HK-2 (cell line): ENCODE measurements around the gene MPRIP.
"Not testable (repeated sequence)": the region's sequence is repeated elsewhere in the genome, so short reads cannot be mapped to it uniquely, and the experiment has no call there.

Source experiments
- DNase-seq: peaks from one replicate; pipeline ENCODE4 v3.0.0-alpha.2; 2018; ENCODE audit not compliant: unreplicated experiment

MPRIP gene, protein sequence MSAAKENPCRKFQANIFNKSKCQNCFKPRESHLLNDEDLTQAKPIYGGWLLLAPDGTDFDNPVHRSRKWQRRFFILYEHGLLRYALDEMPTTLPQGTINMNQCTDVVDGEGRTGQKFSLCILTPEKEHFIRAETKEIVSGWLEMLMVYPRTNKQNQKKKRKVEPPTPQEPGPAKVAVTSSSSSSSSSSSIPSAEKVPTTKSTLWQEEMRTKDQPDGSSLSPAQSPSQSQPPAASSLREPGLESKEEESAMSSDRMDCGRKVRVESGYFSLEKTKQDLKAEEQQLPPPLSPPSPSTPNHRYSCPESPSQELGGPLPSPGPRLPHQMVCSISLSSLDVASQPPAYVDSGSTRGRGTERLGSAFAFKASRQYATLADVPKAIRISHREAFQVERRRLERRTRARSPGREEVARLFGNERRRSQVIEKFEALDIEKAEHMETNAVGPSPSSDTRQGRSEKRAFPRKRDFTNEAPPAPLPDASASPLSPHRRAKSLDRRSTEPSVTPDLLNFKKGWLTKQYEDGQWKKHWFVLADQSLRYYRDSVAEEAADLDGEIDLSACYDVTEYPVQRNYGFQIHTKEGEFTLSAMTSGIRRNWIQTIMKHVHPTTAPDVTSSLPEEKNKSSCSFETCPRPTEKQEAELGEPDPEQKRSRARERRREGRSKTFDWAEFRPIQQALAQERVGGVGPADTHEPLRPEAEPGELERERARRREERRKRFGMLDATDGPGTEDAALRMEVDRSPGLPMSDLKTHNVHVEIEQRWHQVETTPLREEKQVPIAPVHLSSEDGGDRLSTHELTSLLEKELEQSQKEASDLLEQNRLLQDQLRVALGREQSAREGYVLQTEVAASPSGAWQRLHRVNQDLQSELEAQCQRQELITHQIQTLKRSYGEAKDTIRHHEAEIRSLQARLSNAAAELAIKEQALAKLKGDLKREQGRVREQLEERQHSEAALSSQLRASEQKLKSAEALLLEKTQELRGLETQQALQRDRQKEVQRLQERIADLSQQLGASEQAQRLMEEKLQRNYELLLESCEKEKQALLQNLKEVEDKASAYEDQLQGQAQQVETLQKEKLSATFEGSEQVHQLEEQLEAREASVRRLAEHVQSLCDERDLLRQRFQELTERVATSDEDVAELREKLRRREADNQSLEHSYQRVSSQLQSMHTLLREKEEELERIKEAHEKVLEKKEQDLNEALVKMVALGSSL (N-terminal part only)

DNA sequence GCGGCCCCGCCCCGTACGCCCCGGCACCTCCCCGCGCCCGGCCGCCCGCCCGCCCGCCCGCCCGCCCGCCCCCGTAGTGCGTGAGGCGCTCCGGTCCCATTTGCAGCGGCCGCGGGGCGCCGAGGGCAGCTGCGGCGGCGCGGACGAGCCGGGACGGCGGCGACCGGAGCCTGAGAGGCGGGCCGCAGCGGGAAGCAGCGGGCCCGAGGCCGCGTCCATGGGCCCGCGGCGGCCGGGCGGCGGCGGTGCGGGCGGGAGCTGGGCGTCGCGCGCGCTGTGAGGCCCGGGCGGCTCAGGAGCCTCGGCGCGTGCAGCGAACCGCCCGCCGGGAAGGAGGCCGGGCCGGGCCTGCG lies at the start of gene MPRIP:
Gene MPRIP, plus strand, starts transcription at position 74 of the 353 bp plus-strand sequence. CDS start 392 bp downstream, outside the sequence.
- DNase-seq = no peak

DNA sequence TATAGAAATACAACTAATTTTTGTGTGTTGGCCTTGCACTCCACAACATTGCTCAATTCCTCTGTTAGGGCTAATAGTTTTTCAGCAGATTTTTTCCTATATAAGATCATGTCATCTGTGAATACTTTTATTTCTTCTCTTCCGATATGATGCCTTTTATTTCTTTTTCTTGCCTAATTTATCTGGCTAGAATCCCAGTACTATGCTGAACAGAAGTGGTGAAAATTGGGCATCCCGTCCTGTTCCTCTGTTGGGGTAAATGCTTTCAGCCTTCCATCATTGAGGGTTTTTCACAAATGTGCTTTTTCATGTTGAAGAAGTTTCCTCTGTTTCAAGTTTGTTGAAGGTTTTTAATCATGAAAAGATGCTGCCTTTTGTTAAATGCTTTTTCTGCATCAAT lies 47.6 kb upstream of the MPRIP start:
- no peak for DNase-seq

DNA sequence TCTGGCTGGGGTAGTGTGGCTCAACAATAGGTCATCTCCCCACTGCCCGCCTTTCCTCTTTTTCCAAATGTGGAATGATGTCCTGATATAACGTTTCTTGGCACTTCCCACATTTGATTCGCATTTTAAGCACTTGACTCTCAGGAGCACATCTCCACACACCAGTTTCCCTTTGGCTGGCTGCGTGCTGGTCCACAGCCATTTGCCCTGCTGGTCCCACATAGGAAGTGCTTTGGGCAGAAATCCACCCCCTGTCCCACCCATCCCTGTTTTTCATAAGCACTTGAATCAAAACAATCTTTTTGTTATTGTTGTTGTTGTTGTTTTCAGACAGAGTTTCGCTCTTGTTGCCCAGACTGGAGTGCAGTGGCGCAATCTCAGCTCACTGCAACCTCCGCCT lies 46.3 kb upstream of the MPRIP start:
- no peak for DNase-seq

DNA sequence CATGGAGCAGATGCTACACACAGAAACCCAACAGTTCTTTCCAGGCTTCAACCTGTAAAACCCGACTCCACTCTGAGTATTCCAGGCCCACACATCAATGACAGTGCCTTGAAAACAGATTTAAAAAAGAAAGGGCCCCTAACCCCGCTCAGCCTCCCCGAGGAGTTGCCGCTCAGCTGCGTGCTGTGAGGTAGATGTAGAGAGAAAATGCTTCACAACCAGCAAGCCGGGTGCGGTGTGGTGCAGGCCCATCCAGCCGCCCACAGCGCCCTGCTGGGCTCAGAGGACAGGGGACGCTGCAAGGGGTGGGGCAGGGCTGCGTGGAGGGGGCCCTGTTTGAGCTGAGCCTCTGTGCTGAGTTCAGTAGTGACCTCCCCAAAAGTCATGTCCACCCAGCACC lies 45.5 kb upstream of the MPRIP start:
- not testable (repeated sequence) for DNase-seq

DNA sequence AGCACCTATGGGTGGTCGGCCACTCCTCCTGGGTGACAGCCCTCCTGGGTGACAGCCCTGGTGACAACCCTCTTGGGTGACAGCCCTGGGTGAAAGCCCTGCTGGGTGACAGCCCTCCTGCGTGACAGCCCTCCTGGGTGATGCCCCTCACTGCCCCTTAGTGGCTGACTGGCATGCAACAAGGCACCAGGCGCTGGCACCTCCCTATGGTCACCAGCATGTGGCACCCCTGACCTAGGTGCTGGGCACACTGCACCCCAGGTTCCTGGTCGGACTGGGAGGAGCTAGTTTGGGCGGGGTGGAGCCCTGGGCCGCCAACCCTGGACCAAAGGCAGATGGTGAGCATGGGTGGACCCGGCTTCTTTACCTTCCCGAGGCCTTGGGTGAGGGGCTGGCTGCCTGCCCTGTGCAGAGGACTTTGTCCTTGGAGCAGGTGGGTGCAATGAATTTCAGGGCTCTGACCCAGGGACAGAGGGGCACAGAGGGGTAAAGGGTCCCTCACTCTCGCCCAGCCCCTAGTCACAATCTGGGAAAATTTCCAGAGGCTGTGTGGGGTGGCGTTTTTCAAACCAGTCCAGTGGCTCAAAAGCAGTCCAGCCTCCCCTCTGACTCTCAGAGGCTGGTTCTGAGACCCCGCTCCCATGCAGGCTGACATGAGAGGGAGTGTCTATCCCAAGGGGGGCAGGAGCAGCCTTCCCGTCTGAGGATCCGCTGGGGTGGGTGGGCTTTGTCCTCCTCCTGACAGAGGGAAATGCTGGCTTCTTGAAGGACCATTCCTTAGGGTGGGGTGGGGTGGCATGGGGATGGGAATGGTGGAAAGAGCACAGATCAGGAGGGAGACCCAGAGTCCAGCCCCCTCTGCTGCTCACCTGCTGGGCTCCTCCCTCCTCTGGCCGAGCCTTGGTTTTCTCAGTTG lies 44.5 kb upstream of the MPRIP start:
- DNase-seq = no peak

DNA sequence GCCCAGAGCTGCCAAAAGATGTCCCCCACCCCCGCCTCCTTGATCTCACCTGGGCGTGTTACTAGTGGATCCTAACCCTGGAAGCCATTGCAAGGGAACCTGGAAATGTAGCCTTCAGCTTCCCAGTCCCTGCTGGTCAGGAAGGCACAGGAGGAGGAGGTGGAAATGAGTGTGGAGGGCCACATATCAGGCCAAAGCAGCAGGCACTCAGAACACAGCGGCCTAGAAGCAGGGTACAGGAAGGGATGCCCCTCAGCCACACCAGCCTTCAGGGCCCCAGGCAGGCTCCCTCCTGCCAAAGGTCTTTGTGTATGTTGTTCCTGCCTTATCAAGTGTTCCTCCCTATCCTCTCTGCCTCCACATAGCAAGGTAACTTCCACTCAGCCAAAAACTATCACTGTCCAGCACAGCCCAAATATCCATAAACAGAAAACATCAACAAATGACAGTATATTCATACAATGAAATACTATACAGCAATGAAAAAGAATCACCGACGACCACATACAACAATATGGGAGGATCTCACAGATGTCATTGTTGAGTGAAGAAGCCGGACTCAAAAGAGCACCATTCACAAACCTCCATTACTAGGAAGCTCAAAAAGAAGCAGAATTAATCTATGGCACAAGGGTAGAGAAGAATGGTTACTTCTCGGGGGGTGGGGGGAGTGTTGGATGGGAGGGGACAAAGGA lies 42.2 kb upstream of the MPRIP start:
- DNase-seq = no peak

DNA sequence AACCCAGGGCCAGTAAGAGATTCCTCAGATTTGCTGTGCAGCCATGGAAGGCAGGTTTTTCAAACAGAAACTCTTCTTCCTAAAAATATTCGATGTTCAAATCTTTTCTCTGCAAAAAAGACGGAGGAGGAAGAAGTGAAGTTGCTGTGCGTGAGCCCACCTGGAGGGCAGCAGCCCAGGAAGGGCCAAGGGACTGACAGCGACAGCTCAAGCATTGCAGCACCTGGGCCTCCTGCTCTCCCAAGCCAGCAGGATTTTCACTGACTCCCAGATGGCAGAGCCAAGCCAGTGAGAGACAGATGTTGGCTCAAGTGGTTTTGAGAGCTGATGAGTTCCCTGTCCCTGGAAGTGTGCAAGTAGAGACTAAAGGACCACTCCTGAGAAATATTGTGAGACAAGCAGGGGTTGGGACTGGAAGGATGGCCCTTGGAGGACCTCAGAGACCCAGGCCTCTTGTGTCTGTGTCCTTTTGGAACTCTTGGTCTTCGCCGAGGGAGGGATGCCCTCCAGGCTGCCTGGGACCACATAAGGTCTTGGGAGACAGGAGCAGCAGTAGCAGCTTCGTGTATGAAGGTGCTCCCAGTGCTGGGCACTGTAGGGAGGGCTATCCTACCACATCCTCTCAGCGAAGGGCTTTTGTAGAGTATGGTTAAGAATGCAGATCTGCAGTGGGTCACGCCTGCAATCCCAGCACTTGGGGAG lies 41.0 kb upstream of the MPRIP start:
- DNase-seq = no peak

DNA sequence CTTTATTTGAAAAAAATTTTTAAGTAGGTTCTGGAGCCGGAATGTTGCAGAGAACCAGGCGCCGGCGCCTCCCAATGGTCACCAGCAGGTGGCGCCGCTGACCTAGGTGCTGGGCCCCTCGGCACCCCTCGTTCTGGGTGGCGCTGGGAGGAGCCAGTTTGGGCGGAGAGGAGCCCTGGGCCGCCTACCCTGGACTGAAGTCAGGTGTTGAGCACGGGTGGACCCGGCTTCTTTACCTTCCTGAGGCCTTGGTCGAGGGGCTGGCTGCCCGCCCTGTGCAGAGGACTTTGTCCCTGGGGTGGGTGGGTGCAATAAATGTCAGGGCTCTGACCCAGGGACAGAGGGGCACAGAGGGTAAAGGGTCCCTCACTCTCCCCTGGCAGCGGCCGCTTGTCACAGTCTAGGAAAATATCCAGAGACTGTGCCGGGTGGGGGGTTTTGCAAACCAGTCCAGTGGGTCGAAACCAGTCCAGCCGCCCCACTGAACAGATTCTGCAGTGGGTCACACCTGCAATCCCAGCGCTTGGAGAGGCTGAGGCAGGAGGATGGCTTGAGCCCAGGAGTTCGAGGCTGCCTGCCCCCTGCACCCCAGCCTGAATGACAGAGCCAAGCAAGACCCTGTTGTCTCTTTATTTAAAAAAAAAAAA lies 40.3 kb upstream of the MPRIP start:
- peak; percentile 72 for DNase-seq

DNA sequence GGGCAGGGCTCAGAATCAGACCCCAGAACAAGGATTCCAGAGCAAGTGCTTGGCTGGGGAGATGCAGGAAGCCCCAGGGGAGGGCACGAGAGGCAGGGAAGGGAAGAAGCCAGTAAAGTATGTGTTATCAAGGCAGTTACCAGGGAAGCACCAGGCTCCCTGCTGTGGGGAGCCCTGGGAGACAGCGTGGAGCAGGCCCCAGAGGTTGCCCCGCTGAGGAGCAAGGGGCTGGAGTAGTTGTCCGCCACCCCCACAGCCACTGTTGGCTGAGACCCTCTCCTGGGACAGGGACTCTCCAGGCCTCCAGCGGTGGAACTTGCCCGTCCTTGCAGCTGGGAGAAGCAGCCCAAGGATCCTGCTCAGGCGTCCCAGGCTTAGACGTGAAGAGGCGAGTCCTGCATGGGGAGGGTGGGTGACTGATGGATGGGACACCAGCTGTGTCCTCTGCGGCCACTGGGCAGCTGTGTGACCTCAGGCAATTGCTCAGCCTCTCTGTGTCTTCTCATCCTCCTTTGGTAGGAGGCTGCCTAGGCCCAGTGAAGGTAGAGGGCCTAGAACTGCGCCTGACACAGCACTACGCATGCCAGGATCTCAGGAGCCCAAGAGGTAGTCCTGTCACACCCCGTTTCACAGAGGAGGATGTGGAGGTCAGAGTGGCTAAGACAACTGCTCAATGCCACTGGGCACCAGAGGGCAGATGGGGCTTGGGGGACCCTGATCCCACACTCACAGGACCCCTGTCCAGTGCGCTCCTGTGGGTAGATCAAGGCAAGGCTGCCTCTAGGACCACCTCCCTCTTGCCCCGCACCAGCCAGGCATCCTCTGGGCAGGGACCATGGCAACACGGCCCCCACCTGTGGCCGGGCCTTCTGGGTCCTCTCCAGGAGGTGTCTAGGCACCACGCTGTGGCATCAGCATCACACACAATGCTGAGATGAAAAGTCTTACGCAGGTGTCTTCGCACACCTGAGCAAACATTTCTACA lies 39.2 kb upstream of the MPRIP start:
- not testable (repeated sequence) for DNase-seq

DNA sequence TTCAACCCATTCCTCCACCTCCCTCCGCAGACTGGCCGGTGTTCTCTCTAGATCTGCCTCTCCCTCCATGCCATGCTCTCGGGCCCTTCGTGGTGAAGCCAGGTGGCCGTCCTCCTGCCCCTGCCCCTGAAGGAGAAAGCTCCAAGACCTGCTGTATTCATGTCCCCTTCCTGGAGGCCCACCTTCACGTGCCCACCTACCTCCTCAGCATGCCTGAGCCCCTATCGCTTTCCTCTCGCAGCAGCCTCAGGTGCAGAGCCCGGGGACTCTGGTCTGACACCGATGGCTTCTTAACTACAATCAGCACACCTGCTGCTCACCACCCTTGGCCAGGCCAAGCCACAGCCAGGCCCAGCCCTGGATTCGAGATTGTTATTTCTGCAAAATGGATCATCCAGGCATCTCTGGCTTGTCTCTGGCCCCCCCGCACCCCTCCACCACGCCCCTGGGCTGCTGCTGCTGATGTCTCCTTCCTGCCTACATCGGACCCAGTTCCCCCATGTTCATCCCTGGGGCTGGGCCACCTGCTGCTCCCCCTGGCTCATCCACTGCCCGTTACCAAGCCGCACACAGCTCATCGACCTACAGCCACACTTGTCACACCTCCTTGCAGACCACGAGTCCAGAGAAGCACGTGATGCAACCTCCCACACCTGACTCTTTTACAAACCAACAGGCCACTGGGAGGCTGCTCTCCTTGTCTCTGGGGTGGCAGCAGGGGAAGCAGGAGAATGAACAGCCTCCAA lies 37.8 kb upstream of the MPRIP start:
- DNase-seq = no peak

DNA sequence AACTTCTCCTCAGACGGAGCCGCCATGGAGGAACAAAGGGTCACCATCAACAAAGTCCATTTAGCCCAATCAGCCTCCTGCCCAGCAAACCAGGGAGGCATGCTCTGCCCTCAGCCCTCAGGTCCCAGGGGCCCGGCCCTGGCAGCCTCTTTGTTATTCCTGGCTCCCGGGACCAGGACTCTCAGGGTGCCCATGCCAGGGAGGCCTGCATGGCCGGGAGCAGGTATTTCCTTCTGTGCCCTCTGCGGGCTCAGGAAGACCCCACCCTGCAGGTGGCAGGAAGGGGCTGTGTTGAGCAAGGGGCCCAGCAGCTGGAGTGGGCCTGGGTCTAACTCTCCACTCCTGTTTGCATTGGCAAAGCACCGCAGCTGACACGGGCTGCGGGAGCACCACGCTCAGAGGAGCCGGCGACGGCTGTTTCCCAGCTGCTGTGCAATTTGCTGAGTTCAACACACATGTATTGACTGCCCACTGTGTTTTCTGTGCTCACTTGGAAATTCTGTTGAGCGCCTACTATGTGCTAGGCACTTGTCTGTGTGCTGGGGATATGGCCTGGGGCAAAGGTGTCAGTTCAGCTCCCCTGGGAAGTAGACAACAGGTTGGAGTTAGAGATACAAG lies 37.2 kb upstream of the MPRIP start:
- DNase-seq = not testable (repeated sequence)

DNA sequence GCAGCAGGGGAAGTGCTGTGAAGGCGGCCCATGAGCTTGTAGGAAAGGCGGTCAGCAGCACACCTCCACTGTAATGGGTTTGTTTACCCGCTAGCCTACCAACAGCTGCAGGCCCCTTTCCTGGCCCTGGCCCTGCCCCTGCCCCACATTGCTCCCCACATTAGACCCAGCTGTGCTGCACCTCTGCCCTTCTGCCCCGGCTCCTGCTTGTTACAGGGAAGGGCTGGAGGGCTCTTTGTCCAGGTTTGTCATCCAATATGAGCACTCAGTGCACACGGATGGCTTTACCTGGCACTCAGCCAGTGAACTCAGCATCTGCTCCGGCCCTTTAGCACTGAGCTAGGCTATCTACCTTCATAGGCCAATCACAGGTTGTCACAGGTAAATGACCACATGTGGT lies 34.4 kb upstream of the MPRIP start:
- not testable (repeated sequence) for DNase-seq

DNA sequence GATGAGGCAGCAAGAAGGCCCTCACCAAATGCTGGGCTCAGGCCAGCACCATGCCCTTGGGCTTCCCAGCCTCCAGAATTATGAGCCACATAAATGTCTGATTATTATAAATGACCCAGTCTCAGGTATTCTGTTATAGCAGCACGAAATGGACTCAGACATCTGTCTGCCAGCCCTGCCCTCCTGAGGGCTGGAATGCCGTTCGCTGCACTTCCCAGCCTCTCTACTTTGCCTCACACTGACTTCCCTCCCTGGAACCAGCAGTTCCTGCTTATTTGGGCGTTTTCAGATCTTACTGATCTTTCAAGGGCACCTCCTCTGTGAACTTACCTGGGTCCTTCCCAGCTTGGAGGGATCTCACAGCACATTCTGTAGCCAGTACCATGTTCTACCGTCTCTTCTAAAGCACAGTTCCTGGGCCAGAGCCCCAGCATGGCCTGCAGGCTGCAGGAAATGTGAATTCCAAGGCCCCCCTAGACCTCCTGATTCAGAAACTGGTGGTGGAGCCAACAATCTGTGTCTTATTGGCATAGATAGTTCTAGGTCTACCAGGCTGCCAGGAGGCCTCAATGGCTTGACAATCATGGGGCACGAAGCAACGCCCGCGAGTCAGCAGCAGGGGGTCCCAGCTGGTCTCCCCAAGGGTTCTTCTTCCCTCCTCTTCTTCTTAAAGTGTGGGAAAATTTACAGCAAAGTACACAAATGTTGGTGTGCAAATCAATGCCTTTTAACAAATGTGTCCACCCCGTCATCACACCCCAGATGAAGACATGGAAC lies 33.4 kb upstream of the MPRIP start:
- not testable (repeated sequence) for DNase-seq

DNA sequence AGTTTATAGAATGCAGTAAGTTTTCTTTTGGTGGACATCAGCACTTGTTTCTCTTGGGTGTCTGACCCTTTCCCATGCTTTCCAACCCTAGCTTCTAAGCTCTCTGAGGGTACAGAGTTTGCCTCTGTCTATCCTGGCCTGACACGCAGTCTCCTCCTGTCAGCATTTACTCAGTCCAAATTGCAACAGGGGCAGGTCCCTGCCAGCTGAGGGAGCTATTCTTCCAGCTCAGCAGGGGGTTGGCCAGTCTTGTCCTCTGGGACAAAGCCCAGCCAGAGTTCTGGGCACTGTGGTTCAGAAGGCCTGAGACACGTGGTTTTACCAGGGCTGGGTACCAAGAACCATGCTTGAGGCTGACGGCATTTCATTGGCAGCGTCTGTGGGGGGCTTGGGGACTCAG lies 32.3 kb upstream of the MPRIP start:
- not testable (repeated sequence) for DNase-seq

DNA sequence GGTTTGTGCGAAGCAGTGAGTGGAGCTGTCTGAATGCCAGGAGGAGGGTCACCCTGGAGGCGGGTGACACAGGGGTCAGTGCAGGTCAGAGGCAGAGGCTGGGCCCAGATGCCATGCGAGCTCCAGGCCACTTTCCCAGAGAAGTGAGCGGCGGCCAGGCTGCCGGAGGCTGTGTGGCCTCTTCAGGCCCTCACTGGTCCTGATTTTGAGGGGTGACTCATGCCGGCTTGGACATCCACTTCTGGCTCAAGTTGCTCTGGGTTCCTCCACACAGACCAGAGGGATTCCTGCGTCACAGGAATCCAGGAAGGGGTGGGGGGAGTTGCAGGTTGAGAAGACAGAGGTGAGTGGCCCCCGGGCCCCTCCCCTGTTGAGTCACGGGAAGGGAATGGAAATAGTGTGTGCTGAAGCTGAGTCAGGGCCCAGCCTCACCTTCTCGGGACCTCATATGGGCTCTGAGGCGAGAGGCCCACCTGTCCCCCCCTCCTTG lies 31.7 kb upstream of the MPRIP start:
- not testable (repeated sequence) for DNase-seq
